Natural killer cell (primary cell): Measurements from ENCODE around the gene EIF2S3. TPM values are rescaled to one million over a fixed set of nuclear protein-coding genes. Genes with fewer than 3 reads are reported as not detected.

Experiments
- ATAC-seq, 3 donors: fragments of 150-1000 bp in 2 of 3; fragments of 200-7000 bp in 1 of 3; cut with Tn5 transposase; 1 replicate in 1 of 3; 2 replicates in 2 of 3; pipeline ENCODE4 v1.10.0; 2021; ENCODE audit warnings: mild to moderate bottlenecking in 2 of 3, moderate library complexity in 2 of 3
- DNase-seq, 2 donors: peaks; one replicate each; pipeline versions ENCODE4 v3.0.0 to v3.0.0-alpha.2; 2013 to 2021; ENCODE audit warnings: mixed read lengths in 1 of 2
- H3K27ac ChIP-seq: one replicate; pipeline ENCODE4 v1.5.1; 2013; ENCODE audit warnings: mild to moderate bottlenecking, low read length
- H3K27me3 ChIP-seq: one replicate; pipeline ENCODE4 v1.6.1; 2013; ENCODE audit warnings: low read length; ENCODE audit not compliant: control insufficient read depth, insufficient read depth
- H3K36me3 ChIP-seq: one replicate; pipeline ENCODE4 v1.6.1; 2013; ENCODE audit warnings: low read length; ENCODE audit not compliant: control insufficient read depth, insufficient read depth
- H3K4me1 ChIP-seq: one replicate; pipeline ENCODE4 v1.6.1; 2013; ENCODE audit warnings: low read length; ENCODE audit not compliant: control insufficient read depth, insufficient read depth
- H3K4me3 ChIP-seq: one replicate; pipeline ENCODE4 v1.5.1; 2013; ENCODE audit warnings: low read length
- H3K9me3 ChIP-seq: one replicate; pipeline ENCODE4 v1.6.1; 2013; ENCODE audit warnings: low read length; ENCODE audit not compliant: control insufficient read depth, insufficient read depth
- H3K27ac Mint-ChIP-seq, 2 donors: one replicate each; pipeline ENCODE4 v1.8.0; 2022; ENCODE audit warnings: mild to moderate bottlenecking in 2 of 2, mixed read lengths in 2 of 2, moderate library complexity in 1 of 2
- H3K27me3 Mint-ChIP-seq, 2 donors: one replicate each; pipeline ENCODE4 v1.8.0; 2022; ENCODE audit warnings: low read depth in 2 of 2, mixed read lengths in 2 of 2
- H3K36me3 Mint-ChIP-seq: one replicate; pipeline ENCODE4 v1.8.0; 2022; ENCODE audit warnings: mixed read lengths
- H3K4me1 Mint-ChIP-seq, 2 donors: one replicate each; pipeline ENCODE4 v1.8.0; 2022; ENCODE audit warnings: mixed read lengths in 2 of 2
- H3K4me3 Mint-ChIP-seq: one replicate; pipeline ENCODE4 v1.8.0; 2022; ENCODE audit warnings: mild to moderate bottlenecking, moderate library complexity, mixed read lengths
- H3K9me3 Mint-ChIP-seq, 2 donors: one replicate each; pipeline ENCODE4 v1.8.0; 2022; ENCODE audit warnings: mixed read lengths in 2 of 2
- WGBS: methylation state at CpG from one replicate; pipeline ENCODE4 v1.1.7; 2013; ENCODE audit warnings: missing lambda C conversion rate; ENCODE audit not compliant: insufficient coverage; 5-methylcytosine and 5-hydroxymethylcytosine counted together
- intact Hi-C: fragments of 100-400 bp; cut with micrococcal nuclease; formaldehyde crosslinking; loops from one replicate; pipeline ENCODE4 v1.14.2; 2022
- total RNA-seq, 4 donors: library from RNA; stranded (reverse); fragments of 120-200 nt in 1 of 4; gene quantifications; one replicate each; pipeline versions ENCODE4 v1.2.3 to v1.2.4, GENCODE V29; 2013 to 2022
- TF ChIP-seq, protein P1 (sequence below): fragments of 200-600 bp; IDR thresholded peaks from one replicate; pipeline ENCODE4 v1.8.0; 2022; ENCODE audit warnings: antibody characterized with exemption

The EIF2S3 gene
- total RNA-seq, 3 donors from 2014 or later (not counting 1 experiment from before 2014, with no cell fraction given) = 124 to 199 (median 132) TPM

DNA sequence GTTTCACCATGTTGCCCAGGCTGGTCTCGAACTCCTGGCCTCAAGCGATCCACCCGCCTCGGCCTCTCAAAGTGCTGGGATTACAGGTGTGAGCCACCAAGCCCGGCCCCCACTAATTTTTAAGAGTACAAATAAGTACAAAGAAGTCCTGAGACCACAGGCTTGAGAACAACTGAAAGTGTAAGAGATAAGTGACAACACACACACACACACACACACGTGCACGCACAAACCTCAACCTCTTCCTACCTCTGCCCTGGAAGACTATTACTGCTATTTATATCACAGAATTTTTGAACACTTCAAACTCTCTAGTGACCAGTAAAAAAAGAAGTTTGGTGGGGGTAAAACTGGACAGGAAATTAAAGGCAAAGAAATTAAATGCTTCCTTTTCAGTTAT is 35.3 kb upstream of the EIF2S3 start:
- Mint-ChIP-seq H3K9me3 (no peaks in the 10 kb centered on the region), H3K27ac (peak overlapping the region; percentile 56 to 59), H3K27me3 (peaks cover 0 to 4% of the 10 kb centered on the region in 2 donors), H3K4me1 (peaks cover 25 to 39% of the 10 kb centered on the region in 2 donors), H3K36me3 (no peaks in the 10 kb centered on the region), H3K4me3 (peak overlapping the region; percentile 15)
- Histone ChIP-seq H3K36me3 (no peaks in the 10 kb centered on the region), H3K4me1 (peaks cover 14% of the 10 kb centered on the region), H3K27me3 (no peaks in the 10 kb centered on the region), H3K9me3 (no peaks in the 10 kb centered on the region), H3K4me3 (no peak overlapping the region), H3K27ac (no peak overlapping the region)
- peak in 1 of 2 donors; percentile 44 for DNase-seq
- intact Hi-C loops = no loop called here
- TF ChIP-seq, protein P1, sequence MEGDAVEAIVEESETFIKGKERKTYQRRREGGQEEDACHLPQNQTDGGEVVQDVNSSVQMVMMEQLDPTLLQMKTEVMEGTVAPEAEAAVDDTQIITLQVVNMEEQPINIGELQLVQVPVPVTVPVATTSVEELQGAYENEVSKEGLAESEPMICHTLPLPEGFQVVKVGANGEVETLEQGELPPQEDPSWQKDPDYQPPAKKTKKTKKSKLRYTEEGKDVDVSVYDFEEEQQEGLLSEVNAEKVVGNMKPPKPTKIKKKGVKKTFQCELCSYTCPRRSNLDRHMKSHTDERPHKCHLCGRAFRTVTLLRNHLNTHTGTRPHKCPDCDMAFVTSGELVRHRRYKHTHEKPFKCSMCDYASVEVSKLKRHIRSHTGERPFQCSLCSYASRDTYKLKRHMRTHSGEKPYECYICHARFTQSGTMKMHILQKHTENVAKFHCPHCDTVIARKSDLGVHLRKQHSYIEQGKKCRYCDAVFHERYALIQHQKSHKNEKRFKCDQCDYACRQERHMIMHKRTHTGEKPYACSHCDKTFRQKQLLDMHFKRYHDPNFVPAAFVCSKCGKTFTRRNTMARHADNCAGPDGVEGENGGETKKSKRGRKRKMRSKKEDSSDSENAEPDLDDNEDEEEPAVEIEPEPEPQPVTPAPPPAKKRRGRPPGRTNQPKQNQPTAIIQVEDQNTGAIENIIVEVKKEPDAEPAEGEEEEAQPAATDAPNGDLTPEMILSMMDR = no peak
- 53% methylated on average over 2 of the region's 7 CpGs for WGBS
- peak in 2 of 3 donors; percentile 33 to 48 for ATAC-seq

DNA sequence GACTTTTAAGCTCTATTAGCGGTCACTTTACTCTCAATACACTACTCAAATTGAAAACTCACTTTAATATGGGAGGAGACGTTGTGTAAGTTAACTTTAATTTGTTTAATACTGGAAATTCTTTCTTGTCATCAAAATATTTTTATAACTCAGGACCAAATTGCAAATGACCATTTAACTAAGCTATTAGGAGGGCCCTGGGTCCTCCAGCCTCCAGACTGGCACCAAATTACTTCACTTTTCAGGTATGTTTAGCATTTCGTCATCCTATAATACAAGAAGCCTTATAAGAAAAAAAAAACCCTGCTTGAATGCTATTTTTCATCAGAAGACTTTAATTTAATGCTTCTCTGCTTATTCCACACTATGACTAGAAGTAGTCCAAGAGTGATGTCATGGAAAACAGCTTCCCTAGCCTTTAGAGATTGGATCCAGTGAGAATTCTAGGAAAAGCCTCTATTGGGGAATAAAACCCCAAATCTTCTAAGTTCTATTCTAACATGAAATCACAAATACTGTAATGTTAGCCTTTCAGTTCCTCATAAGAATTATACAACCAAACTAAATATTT is 34.4 kb upstream of the EIF2S3 start:
- intact Hi-C loops = no loop called here
- Mint-ChIP-seq H3K4me3 (no peak overlapping the region), H3K4me1 (peaks cover 21 to 34% of the 10 kb centered on the region in 2 donors), H3K27ac (peak overlapping the region; percentile 56 to 59), H3K36me3 (no peaks in the 10 kb centered on the region), H3K27me3 (no peaks in the 10 kb centered on the region), H3K9me3 (no peaks in the 10 kb centered on the region)
- no peak overlapping the region for H3K27ac ChIP-seq
- H3K4me1 ChIP-seq = peaks cover 10% of the 10 kb centered on the region
- H3K36me3 ChIP-seq = no peaks in the 10 kb centered on the region
- ATAC-seq (no peak), DNase-seq (no peak)
- H3K9me3 ChIP-seq = no peaks in the 10 kb centered on the region
- no CpG with 5 or more reads among the region's 3 CpGs for WGBS
- H3K4me3 ChIP-seq = no peak overlapping the region
- TF ChIP-seq, protein P1 = no peak
- H3K27me3 ChIP-seq = no peaks in the 10 kb centered on the region

DNA sequence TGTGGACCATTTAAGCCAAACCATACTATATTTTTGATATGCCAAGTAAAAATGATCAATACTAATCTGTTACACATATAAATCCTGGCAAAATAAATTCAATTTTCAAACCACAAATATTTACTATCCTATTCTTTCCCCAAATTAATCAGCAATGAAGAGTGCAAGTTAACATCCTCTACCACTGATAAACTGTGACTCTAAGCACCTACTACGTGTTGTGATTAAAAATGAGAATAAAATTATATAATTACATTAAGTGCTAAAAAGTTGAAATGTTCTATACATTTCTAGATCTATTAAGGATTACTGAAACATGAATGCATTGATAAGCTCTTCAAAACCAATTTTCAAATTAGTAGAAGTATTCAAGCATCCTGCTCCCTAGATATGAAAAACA is 31.2 kb upstream of the EIF2S3 start:
- peak overlapping the region; percentile 69 for H3K4me3 ChIP-seq
- no peak overlapping the region for H3K27ac ChIP-seq
- DNase-seq = no peak
- Mint-ChIP-seq H3K36me3 (no peaks in the 10 kb centered on the region), H3K4me1 (peaks cover 29 to 34% of the 10 kb centered on the region in 2 donors), H3K4me3 (peak overlapping the region; percentile 93), H3K9me3 (no peaks in the 10 kb centered on the region), H3K27me3 (no peaks in the 10 kb centered on the region), H3K27ac (peak overlapping the region; percentile 83 to 87)
- ATAC-seq = no peak
- H3K9me3 ChIP-seq = no peaks in the 10 kb centered on the region
- peaks cover 10% of the 10 kb centered on the region for H3K4me1 ChIP-seq
- H3K27me3 ChIP-seq = no peaks in the 10 kb centered on the region
- TF ChIP-seq, protein P1 = no peak
- intact Hi-C loops = loop anchor here (1.0 kb wide), 1 partner anchor 115 kb away; the partner anchor contains the start of gene CXorf58
- WGBS = no CpG with 5 or more reads among the region's 1 CpG
- no peaks in the 10 kb centered on the region for H3K36me3 ChIP-seq
